HEK293 (cell line): ENCODE measurements around the gene SIK3.

Experiments
- CTCF ChIA-PET: fragments of 350-600 bp; formaldehyde crosslinking; extraction: SDS; loops from one replicate; lab custom pipeline; 2021; ENCODE audit warnings: antibody characterized with exemption; lab: Yijun Ruan, JAX
- POLR2A ChIA-PET: fragments of 300-600 bp; formaldehyde crosslinking; extraction: SDS; loops from one replicate; lab custom pipeline; 2020; ENCODE audit warnings: antibody characterized with exemption, inconsistent platforms; lab: Yijun Ruan, JAX
- H3K27ac ChIP-seq: fragments of 200-500 bp; sonication (Bioruptor generic); 2 replicates; pipeline ENCODE4 v1.5.1; 2014; ENCODE audit warnings: low read depth, low read length, control low read depth, inconsistent platforms; ENCODE audit errors: extremely low read depth
- H3K36me3 ChIP-seq, 2 experiments: fragments of 200-500 bp in 1 of 2; sonication (Bioruptor generic) in 1 of 2; 1 replicate in 1 of 2; 2 replicates in 1 of 2; pipeline ENCODE4 v1.5.1; 2014 to 2017; ENCODE audit warnings: inconsistent platforms in 2 of 2, low read length in 2 of 2; ENCODE audit not compliant: control insufficient read depth in 2 of 2, insufficient read depth in 1 of 2
- H3K4me1 ChIP-seq: fragments of 200-500 bp; sonication (Bioruptor generic); 2 replicates; pipeline ENCODE4 v1.5.1; 2014; ENCODE audit warnings: mild to moderate bottlenecking, low read length, inconsistent platforms; ENCODE audit not compliant: control insufficient read depth, insufficient read depth
- H3K4me3 ChIP-seq: 2 replicates; pipeline ENCODE4 v1.5.1; 2011; ENCODE audit warnings: low read depth, mild to moderate bottlenecking, control low read depth, low read length, moderate library complexity
- H3K9me3 ChIP-seq: fragments of 200-500 bp; sonication (Bioruptor generic); 2 replicates; pipeline ENCODE4 v1.5.1; 2014; ENCODE audit warnings: low read depth, low read length, inconsistent platforms; ENCODE audit not compliant: control insufficient read depth, insufficient read depth
- BCL11A ChIP-seq: fragments of 450-650 bp; formaldehyde crosslinking; IDR thresholded peaks from 2 replicates; pipeline ENCODE4 v1.5.1; 2016; ENCODE audit warnings: low read depth, missing biosample characterization, missing genetic modification characterization
- FEZF1 ChIP-seq: fragments of 450-650 bp; formaldehyde crosslinking; IDR thresholded peaks from 2 replicates; pipeline ENCODE4 v1.5.1; 2016; ENCODE audit warnings: missing biosample characterization, missing genetic modification characterization
- IKZF3 ChIP-seq: fragments of 450-650 bp; IDR thresholded peaks from 2 replicates; pipeline ENCODE4 v1.5.0; 2018; ENCODE audit warnings: missing biosample characterization, mild to moderate bottlenecking, missing genetic modification characterization, moderate library complexity
- OVOL3 ChIP-seq: fragments of 450-650 bp; formaldehyde crosslinking; IDR thresholded peaks from 2 replicates; pipeline ENCODE4 v1.5.1; 2016; ENCODE audit warnings: missing biosample characterization, missing genetic modification characterization
- PRDM1 ChIP-seq: fragments of 450-650 bp; formaldehyde crosslinking; IDR thresholded peaks from 2 replicates; pipeline ENCODE4; 2016; ENCODE audit warnings: missing biosample characterization, missing genetic modification characterization
- SCRT2 ChIP-seq: fragments of 450-650 bp; formaldehyde crosslinking; IDR thresholded peaks from 2 replicates; pipeline ENCODE4 v1.5.1; 2016; ENCODE audit warnings: missing biosample characterization, missing genetic modification characterization
- ZBTB7A ChIP-seq: fragments of 450-650 bp; formaldehyde crosslinking; IDR thresholded peaks from 2 replicates; pipeline ENCODE4 v1.5.1; 2016; ENCODE audit warnings: low read depth, missing biosample characterization, missing genetic modification characterization
- ZEB2 ChIP-seq: fragments of 450-650 bp; formaldehyde crosslinking; IDR thresholded peaks from 2 replicates; pipeline ENCODE4 v1.5.1; 2016; ENCODE audit warnings: missing biosample characterization, missing genetic modification characterization
- ZNF112 ChIP-seq: fragments of 450-650 bp; formaldehyde crosslinking; IDR thresholded peaks from 2 replicates; pipeline ENCODE4 v1.5.0; 2017; ENCODE audit warnings: missing biosample characterization, missing genetic modification characterization
- ZNF132 ChIP-seq: fragments of 450-650 bp; formaldehyde crosslinking; IDR thresholded peaks from 2 replicates; pipeline ENCODE4 v1.5.1; 2017; ENCODE audit warnings: missing biosample characterization, missing genetic modification characterization, borderline replicate concordance
- ZNF174 ChIP-seq: fragments of 450-650 bp; formaldehyde crosslinking; IDR thresholded peaks from 2 replicates; pipeline ENCODE4 v1.5.0; 2017; ENCODE audit warnings: missing biosample characterization, mild to moderate bottlenecking, missing genetic modification characterization
- ZNF175 ChIP-seq: fragments of 450-650 bp; formaldehyde crosslinking; IDR thresholded peaks from 2 replicates; pipeline ENCODE4 v1.5.1; 2016; ENCODE audit warnings: missing biosample characterization, missing genetic modification characterization
- ZNF19 ChIP-seq: fragments of 450-650 bp; formaldehyde crosslinking; IDR thresholded peaks from 2 replicates; pipeline ENCODE4; 2016; ENCODE audit warnings: missing biosample characterization, missing genetic modification characterization, low read depth
- ZNF2 ChIP-seq: fragments of 450-650 bp; formaldehyde crosslinking; IDR thresholded peaks from 2 replicates; pipeline ENCODE4 v1.5.1; 2016; ENCODE audit warnings: missing biosample characterization, missing genetic modification characterization
- ZNF202 ChIP-seq: fragments of 450-650 bp; formaldehyde crosslinking; IDR thresholded peaks from 2 replicates; pipeline ENCODE4 v1.5.1; 2016; ENCODE audit warnings: missing biosample characterization, missing genetic modification characterization, borderline replicate concordance
- ZNF248 ChIP-seq: fragments of 450-650 bp; formaldehyde crosslinking; IDR thresholded peaks from 2 replicates; pipeline ENCODE4 v1.5.1; 2017; ENCODE audit warnings: missing biosample characterization, missing genetic modification characterization
- ZNF324 ChIP-seq: fragments of 450-650 bp; formaldehyde crosslinking; IDR thresholded peaks from 2 replicates; pipeline ENCODE4 v1.5.1; 2016; ENCODE audit warnings: missing biosample characterization, missing genetic modification characterization
- ZNF366 ChIP-seq: fragments of 450-650 bp; formaldehyde crosslinking; conservative IDR thresholded peaks from 2 replicates; pipeline ENCODE4 v1.5.1; 2016; ENCODE audit warnings: missing biosample characterization, missing genetic modification characterization
- ZNF596 ChIP-seq: fragments of 450-650 bp; IDR thresholded peaks from 2 replicates; pipeline ENCODE4 v1.5.0; 2018; ENCODE audit warnings: missing biosample characterization, mild to moderate bottlenecking, missing genetic modification characterization, moderate library complexity
- ZNF629 ChIP-seq: fragments of 450-650 bp; formaldehyde crosslinking; IDR thresholded peaks from 2 replicates; pipeline ENCODE4 v1.5.1; 2017; ENCODE audit warnings: missing biosample characterization, missing genetic modification characterization
- ZNF670 ChIP-seq: fragments of 450-650 bp; formaldehyde crosslinking; IDR thresholded peaks from 2 replicates; pipeline ENCODE4 v1.5.1; 2016; ENCODE audit warnings: missing biosample characterization, missing genetic modification characterization, low read depth
- ZNF677 ChIP-seq: fragments of 450-650 bp; IDR thresholded peaks from 2 replicates; pipeline ENCODE4 v1.5.0; 2018; ENCODE audit warnings: missing biosample characterization, mild to moderate bottlenecking, missing genetic modification characterization, moderate library complexity
- TF ChIP-seq, protein P1 (sequence below): fragments of 450-650 bp; formaldehyde crosslinking; IDR thresholded peaks from 2 replicates; pipeline ENCODE4 v1.5.1; 2016; ENCODE audit warnings: missing biosample characterization, missing genetic modification characterization, low read depth
- TF ChIP-seq, protein P2 (sequence below): fragments of 450-650 bp; formaldehyde crosslinking; IDR thresholded peaks from 2 replicates; pipeline ENCODE4 v1.5.1; 2017; ENCODE audit warnings: missing biosample characterization, missing genetic modification characterization
- TF ChIP-seq, protein P3 (sequence below): fragments of 450-650 bp; formaldehyde crosslinking; conservative IDR thresholded peaks from 2 replicates; pipeline ENCODE4 v1.5.1; 2016; ENCODE audit warnings: low read depth, missing biosample characterization, missing genetic modification characterization

The SIK3 gene

DNA sequence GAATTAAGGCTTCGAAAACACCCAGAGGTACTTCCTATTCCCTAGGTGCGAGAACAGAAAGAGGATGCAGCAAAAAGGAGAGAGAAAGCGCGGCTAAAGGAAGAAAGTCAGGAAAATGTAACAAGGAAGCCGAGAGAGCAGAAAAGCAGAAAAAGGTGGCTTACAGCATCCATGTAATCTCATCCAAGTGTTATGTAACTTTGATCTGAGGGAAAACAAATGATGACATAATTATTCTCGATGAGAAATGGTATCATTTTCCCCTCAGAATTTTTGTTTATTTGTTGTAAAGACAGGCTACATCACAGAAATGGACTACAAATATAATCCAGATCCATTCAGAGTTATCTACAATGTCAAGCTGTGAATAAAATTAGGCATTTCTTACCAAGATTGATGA is 191.7 kb downstream of the SIK3 start:
- CTCF ChIA-PET: no interaction called here
- no peaks in the 10 kb centered on the region for H3K9me3 ChIP-seq
- TF ChIP-seq PRDM1 (tag by site-specific recombination): peak; percentile 67
- no peak for TF ChIP-seq ZNF629 (tag by site-specific recombination)
- TF ChIP-seq, protein P1, sequence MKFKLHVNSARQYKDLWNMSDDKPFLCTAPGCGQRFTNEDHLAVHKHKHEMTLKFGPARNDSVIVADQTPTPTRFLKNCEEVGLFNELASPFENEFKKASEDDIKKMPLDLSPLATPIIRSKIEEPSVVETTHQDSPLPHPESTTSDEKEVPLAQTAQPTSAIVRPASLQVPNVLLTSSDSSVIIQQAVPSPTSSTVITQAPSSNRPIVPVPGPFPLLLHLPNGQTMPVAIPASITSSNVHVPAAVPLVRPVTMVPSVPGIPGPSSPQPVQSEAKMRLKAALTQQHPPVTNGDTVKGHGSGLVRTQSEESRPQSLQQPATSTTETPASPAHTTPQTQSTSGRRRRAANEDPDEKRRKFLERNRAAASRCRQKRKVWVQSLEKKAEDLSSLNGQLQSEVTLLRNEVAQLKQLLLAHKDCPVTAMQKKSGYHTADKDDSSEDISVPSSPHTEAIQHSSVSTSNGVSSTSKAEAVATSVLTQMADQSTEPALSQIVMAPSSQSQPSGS (tag by site-specific recombination): peak; percentile 83
- TF ChIP-seq, all 188 proteins: peak for 2
- no peaks in the 10 kb centered on the region for H3K4me1 ChIP-seq
- no peak overlapping the region for H3K27ac ChIP-seq
- POLR2A ChIA-PET: no interaction called here
- H3K4me3 ChIP-seq: no peak overlapping the region
- H3K36me3 ChIP-seq: no peaks in the 10 kb centered on the region

DNA sequence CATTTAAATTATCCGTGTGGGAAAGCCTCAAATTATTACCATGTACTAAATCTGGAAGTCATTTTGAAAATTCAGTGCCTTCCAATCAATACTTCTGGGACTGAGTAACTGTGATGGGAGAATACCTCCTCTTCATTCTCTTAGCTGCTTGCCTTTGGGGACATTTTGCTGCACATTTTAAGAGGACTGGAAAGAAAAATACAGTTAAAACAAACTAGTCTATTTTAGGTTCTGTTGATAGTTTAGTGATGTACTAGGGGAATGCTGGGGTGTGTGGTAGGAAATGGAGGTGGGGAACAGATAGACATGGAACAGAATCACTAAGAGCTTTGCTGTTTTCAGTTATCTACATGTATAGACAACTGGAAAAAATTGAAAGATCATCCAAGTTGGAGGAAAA is 195.1 kb downstream of the SIK3 start:
- Histone ChIP-seq H3K4me3 (no peak overlapping the region), H3K27ac (no peak overlapping the region), H3K4me1 (no peaks in the 10 kb centered on the region), H3K9me3 (no peaks in the 10 kb centered on the region), H3K36me3 (peaks cover 0 to 3% of the 10 kb centered on the region in 2 experiments; a peak in 1 of 3 replicates)
- CTCF ChIA-PET: interaction anchor here (1.6 kb wide), 1 partner anchor 23 kb away, joined by 5 read pairs; no protein-coding TSS in a partner anchor
- TF ChIP-seq ZNF174 (tag by site-specific recombination) (no peak), ZNF366 (tag by site-specific recombination) (no peak), OVOL3 (tag by site-specific recombination) (no peak), ZNF112 (tag by site-specific recombination) (no peak), SCRT2 (tag by site-specific recombination) (no peak), ZNF175 (tag by site-specific recombination) (no peak), ZNF677 (tag by site-specific recombination) (no peak)
- TF ChIP-seq, protein P2, sequence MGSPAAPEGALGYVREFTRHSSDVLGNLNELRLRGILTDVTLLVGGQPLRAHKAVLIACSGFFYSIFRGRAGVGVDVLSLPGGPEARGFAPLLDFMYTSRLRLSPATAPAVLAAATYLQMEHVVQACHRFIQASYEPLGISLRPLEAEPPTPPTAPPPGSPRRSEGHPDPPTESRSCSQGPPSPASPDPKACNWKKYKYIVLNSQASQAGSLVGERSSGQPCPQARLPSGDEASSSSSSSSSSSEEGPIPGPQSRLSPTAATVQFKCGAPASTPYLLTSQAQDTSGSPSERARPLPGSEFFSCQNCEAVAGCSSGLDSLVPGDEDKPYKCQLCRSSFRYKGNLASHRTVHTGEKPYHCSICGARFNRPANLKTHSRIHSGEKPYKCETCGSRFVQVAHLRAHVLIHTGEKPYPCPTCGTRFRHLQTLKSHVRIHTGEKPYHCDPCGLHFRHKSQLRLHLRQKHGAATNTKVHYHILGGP (tag by site-specific recombination): no peak
- POLR2A ChIA-PET: no interaction called here

DNA sequence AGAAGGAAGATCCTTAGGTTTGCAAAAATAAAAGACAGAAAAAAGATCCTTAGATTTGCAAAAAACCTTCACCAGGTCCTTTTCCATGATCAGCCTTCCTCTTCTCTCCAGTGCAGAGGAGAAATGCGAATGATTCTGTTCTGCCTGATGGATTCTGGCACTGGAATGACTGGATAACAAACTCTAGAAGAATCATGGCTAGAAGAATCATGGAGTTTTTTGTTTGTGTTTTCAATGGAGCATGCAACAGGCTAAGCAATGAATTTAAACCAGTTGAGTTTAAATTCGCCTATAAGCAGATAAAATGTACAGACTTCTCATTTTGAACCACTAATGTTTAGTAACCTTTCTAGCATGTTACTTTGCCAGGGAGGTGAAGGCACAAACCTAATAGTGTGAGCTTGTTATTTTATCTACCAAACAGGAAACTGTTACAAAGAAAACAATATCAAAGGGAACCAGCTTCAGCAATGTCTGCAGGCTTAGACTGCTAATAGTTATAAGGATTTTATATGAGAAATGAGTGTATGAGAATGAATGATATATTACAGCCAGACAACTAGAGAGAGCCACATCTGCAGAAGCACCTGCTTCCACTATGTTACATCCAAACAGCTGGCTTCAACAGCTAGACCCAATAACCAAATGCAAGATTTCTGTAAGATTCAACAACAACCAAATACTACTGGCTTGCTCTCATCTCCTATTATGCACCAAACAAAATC is 196.1 kb downstream of the SIK3 start:
- POLR2A ChIA-PET: no interaction called here
- H3K36me3 ChIP-seq: peaks cover 0 to 4% of the 10 kb centered on the region in 2 experiments; a peak in 1 of 3 replicates
- H3K9me3 ChIP-seq: no peaks in the 10 kb centered on the region
- H3K4me1 ChIP-seq: no peaks in the 10 kb centered on the region
- no peak overlapping the region for H3K27ac ChIP-seq
- no peak overlapping the region for H3K4me3 ChIP-seq
- CTCF ChIA-PET: interaction anchor here (0.5 kb wide), 1 partner anchor 21 kb away, joined by 3 read pairs; no protein-coding TSS in a partner anchor
- TF ChIP-seq ZNF19: no peak
- no peak for TF ChIP-seq BCL11A (tag by site-specific recombination)
- TF ChIP-seq FEZF1 (tag by site-specific recombination): no peak
- TF ChIP-seq ZNF324 (tag by site-specific recombination): no peak
- TF ChIP-seq ZNF2 (tag by site-specific recombination): no peak
- no peak for TF ChIP-seq ZNF596
- TF ChIP-seq, protein P3, sequence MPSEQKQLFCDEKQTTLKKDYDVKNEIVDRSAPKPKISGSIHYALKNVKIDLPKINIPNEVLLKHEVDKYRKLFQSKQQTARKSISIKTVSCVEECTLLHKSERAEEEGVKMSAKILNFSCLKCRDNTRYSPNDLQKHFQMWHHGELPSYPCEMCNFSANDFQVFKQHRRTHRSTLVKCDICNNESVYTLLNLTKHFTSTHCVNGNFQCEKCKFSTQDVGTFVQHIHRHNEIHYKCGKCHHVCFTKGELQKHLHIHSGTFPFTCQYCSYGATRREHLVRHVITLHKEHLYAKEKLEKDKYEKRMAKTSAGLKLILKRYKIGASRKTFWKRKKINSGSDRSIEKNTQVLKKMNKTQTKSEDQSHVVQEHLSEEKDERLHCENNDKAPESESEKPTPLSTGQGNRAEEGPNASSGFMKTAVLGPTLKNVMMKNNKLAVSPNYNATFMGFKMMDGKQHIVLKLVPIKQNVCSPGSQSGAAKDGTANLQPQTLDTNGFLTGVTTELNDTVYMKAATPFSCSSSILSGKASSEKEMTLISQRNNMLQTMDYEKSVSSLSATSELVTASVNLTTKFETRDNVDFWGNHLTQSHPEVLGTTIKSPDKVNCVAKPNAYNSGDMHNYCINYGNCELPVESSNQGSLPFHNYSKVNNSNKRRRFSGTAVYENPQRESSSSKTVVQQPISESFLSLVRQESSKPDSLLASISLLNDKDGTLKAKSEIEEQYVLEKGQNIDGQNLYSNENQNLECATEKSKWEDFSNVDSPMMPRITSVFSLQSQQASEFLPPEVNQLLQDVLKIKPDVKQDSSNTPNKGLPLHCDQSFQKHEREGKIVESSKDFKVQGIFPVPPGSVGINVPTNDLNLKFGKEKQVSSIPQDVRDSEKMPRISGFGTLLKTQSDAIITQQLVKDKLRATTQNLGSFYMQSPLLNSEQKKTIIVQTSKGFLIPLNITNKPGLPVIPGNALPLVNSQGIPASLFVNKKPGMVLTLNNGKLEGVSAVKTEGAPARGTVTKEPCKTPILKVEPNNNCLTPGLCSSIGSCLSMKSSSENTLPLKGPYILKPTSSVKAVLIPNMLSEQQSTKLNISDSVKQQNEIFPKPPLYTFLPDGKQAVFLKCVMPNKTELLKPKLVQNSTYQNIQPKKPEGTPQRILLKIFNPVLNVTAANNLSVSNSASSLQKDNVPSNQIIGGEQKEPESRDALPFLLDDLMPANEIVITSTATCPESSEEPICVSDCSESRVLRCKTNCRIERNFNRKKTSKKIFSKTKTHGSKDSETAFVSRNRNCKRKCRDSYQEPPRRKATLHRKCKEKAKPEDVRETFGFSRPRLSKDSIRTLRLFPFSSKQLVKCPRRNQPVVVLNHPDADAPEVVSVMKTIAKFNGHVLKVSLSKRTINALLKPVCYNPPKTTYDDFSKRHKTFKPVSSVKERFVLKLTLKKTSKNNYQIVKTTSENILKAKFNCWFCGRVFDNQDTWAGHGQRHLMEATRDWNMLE (tag by site-specific recombination): no peak
- TF ChIP-seq ZNF670 (tag by site-specific recombination): no peak
- no peak for TF ChIP-seq IKZF3 (tag by site-specific recombination)
- no peak for TF ChIP-seq ZBTB7A (tag by site-specific recombination)
- TF ChIP-seq ZNF132: no peak
- no peak for TF ChIP-seq ZNF202 (tag by site-specific recombination)
- no peak for TF ChIP-seq ZNF248 (tag by site-specific recombination)
- no peak for TF ChIP-seq ZEB2 (tag by site-specific recombination)
- no peak for TF ChIP-seq PRDM1 (tag by site-specific recombination)
